H1 (cell line): ENCODE data around the gene NDUFAB1. TPM values are rescaled to one million over a fixed set of nuclear protein-coding genes. Genes with fewer than 3 reads are reported as not detected.

ENCODE experiments used
- CTCF ChIA-PET: fragments of 300-600 bp; sonication (Branson Sonifier 250); formaldehyde crosslinking; loops from one replicate; lab custom pipeline; 2021; ENCODE audit not compliant: partially characterized antibody; lab: Charles Lee
- POLR2A ChIA-PET: fragments of 300-600 bp; sonication (Branson Sonifier 250); formaldehyde crosslinking; loops from one replicate; lab custom pipeline; 2021; ENCODE audit warnings: inconsistent platforms; ENCODE audit not compliant: partially characterized antibody; lab: Charles Lee
- DNase-seq, 2 experiments: peaks; one replicate each; pipeline versions ENCODE4 v3.0.0 to v3.0.0-alpha.2; 2010 to 2022; ENCODE audit warnings: low spot score in 2 of 2, low read depth in 1 of 2, mixed read lengths in 1 of 2
- FAIRE-seq: peaks from 2 replicates; lab custom pipeline; 2011; peaks lifted over from hg19 to GRCh38; lab: Jason Lieb, UNC
- H2AFZ ChIP-seq: 2 replicates; pipeline ENCODE4 v1.8.1; 2012; ENCODE audit warnings: low read length, inconsistent platforms
- H2AK5ac ChIP-seq: 2 replicates; pipeline ENCODE4 v1.6.1; 2013; ENCODE audit warnings: low read depth, low read length
- H2BK120ac ChIP-seq: replicated peaks from 2 replicates; pipeline ENCODE3; 2013; ENCODE audit warnings: low read depth, low read length, inconsistent platforms
- H2BK12ac ChIP-seq: 2 replicates; pipeline ENCODE4 v1.6.1; 2013; ENCODE audit warnings: low read depth, low read length
- H2BK15ac ChIP-seq: 2 replicates; pipeline ENCODE4 v1.6.1; 2013; ENCODE audit warnings: low read length
- H2BK20ac ChIP-seq: 2 replicates; pipeline ENCODE4 v1.6.1; 2013; ENCODE audit warnings: low read length
- H2BK5ac ChIP-seq: 2 replicates; pipeline ENCODE4 v1.6.1; 2013; ENCODE audit warnings: low read depth, low read length
- H3K14ac ChIP-seq: 2 replicates; pipeline ENCODE4 v1.6.1; 2013; ENCODE audit warnings: inconsistent platforms; ENCODE audit not compliant: insufficient read length
- H3K18ac ChIP-seq: 2 replicates; pipeline ENCODE4 v1.6.1; 2013; ENCODE audit warnings: low read length; ENCODE audit errors: extremely low read depth
- H3K23ac ChIP-seq: 2 replicates; pipeline ENCODE4 v1.6.1; 2013; ENCODE audit warnings: inconsistent platforms; ENCODE audit not compliant: insufficient read length
- H3K23me2 ChIP-seq: 2 replicates; pipeline ENCODE4 v1.6.1; 2013; ENCODE audit warnings: low read depth, low read length
- H3K27ac ChIP-seq: 2 replicates; pipeline ENCODE4 v1.6.1; 2011; ENCODE audit warnings: low read depth, low read length, inconsistent platforms
- H3K27me3 ChIP-seq, 4 experiments: replicated peaks in 1 of 4; 1 replicate in 1 of 4; 2 replicates in 3 of 4; pipeline versions ENCODE4 v1.6.1 to v1.8.1; 2011 to 2013; ENCODE audit warnings: low read length in 3 of 4, mild to moderate bottlenecking in 3 of 4, inconsistent platforms in 2 of 4, mixed read lengths in 2 of 4, moderate library complexity in 1 of 4; ENCODE audit not compliant: control insufficient read depth in 3 of 4, insufficient read depth in 3 of 4; ENCODE audit errors: extremely low read depth in 1 of 4
- H3K36me3 ChIP-seq, 4 experiments: 2 replicates each; pipeline versions ENCODE4 v1.6.1 to v1.8.1; 2011 to 2013; ENCODE audit warnings: mild to moderate bottlenecking in 4 of 4, low read length in 3 of 4, moderate library complexity in 2 of 4, control low read depth in 1 of 4, inconsistent platforms in 1 of 4; ENCODE audit not compliant: insufficient read depth in 4 of 4, control insufficient read depth in 2 of 4
- H3K4ac ChIP-seq: replicated peaks from 2 replicates; pipeline ENCODE3; 2013; ENCODE audit warnings: low read length, low read depth, mixed read lengths, inconsistent platforms; ENCODE audit not compliant: insufficient read length
- H3K4me1 ChIP-seq, 4 experiments: replicated peaks in 1 of 4; 1 replicate in 1 of 4; 2 replicates in 3 of 4; pipeline versions ENCODE4 v1.6.1 to v1.8.1; 2011 to 2013; ENCODE audit warnings: low read length in 3 of 4, inconsistent platforms in 2 of 4, mixed read lengths in 1 of 4; ENCODE audit not compliant: insufficient read depth in 4 of 4, control insufficient read depth in 3 of 4
- H3K4me2 ChIP-seq, 2 experiments: 2 replicates each; pipeline versions ENCODE4 v1.6.1 to v1.8.1; 2011 to 2013; ENCODE audit warnings: low read depth in 2 of 2, low read length in 2 of 2, control low read depth in 1 of 2, inconsistent platforms in 1 of 2, mild to moderate bottlenecking in 1 of 2; ENCODE audit not compliant: insufficient read depth in 1 of 2
- H3K4me3 ChIP-seq, 4 experiments: fragments of 200-600, 300-600 bp in 1 of 4; sonication (generic), shearing (Covaris generic), sonication (Bioruptor Twin) in 1 of 4; 2 replicates each; pipeline versions ENCODE4 v1.5.1 to v1.8.1; 2011 to 2016; ENCODE audit warnings: low read length in 4 of 4, low read depth in 3 of 4, control low read depth in 2 of 4, inconsistent platforms in 2 of 4, mild to moderate bottlenecking in 2 of 4, mixed read lengths in 1 of 4, moderate library complexity in 1 of 4; ENCODE audit not compliant: insufficient read depth in 2 of 4; ENCODE audit errors: extremely low read depth in 1 of 4
- H3K56ac ChIP-seq: replicated peaks from 2 replicates; pipeline ENCODE3; 2013; ENCODE audit warnings: low read depth, mild to moderate bottlenecking, mixed read lengths, low read length, inconsistent platforms; ENCODE audit not compliant: insufficient read length
- H3K79me1 ChIP-seq: 2 replicates; pipeline ENCODE4 v1.6.1; 2013; ENCODE audit warnings: low read depth, low read length, control low read depth
- H3K79me2 ChIP-seq, 2 experiments: 2 replicates each; pipeline versions ENCODE4 v1.6.1 to v1.8.1; 2012 to 2013; ENCODE audit warnings: low read length in 2 of 2, mild to moderate bottlenecking in 2 of 2, inconsistent platforms in 1 of 2; ENCODE audit not compliant: insufficient read depth in 2 of 2, control insufficient read depth in 1 of 2
- H3K9ac ChIP-seq, 4 experiments: replicated peaks in 1 of 4; 1 replicate in 1 of 4; 2 replicates in 3 of 4; pipeline versions ENCODE4 v1.6.1 to v1.8.1; 2011 to 2013; ENCODE audit warnings: low read depth in 3 of 4, low read length in 3 of 4, control low read depth in 2 of 4, mild to moderate bottlenecking in 2 of 4, moderate library complexity in 2 of 4, inconsistent platforms in 1 of 4; ENCODE audit errors: extremely low read depth in 1 of 4
- H3K9me3 ChIP-seq, 2 experiments: 2 replicates each; pipeline versions ENCODE4 v1.6.1 to v1.8.1; 2012 to 2013; ENCODE audit warnings: mild to moderate bottlenecking in 2 of 2, moderate library complexity in 2 of 2, control low read depth in 1 of 2, inconsistent platforms in 1 of 2, low read depth in 1 of 2, low read length in 1 of 2, mixed read lengths in 1 of 2; ENCODE audit not compliant: insufficient read depth in 2 of 2
- H4K20me1 ChIP-seq, 2 experiments: replicated peaks in 1 of 2; 2 replicates each; pipeline versions ENCODE3 to v1.8.1; 2011 to 2013; ENCODE audit warnings: inconsistent platforms in 2 of 2, low read length in 2 of 2, mild to moderate bottlenecking in 1 of 2; ENCODE audit not compliant: insufficient read depth in 2 of 2, control insufficient read depth in 1 of 2
- H4K5ac ChIP-seq: 2 replicates; pipeline ENCODE4 v1.6.1; 2013; ENCODE audit warnings: low read length, low read depth, mixed read lengths, inconsistent platforms; ENCODE audit not compliant: insufficient read length
- H4K8ac ChIP-seq: 2 replicates; pipeline ENCODE4 v1.8.0; 2013; ENCODE audit warnings: mild to moderate bottlenecking, moderate library complexity, low read length, inconsistent platforms; ENCODE audit not compliant: insufficient read depth; ENCODE audit errors: extremely low read depth
- H4K91ac ChIP-seq: replicated peaks from 2 replicates; pipeline ENCODE3; 2013; ENCODE audit warnings: low read length, mixed read lengths, inconsistent platforms; ENCODE audit not compliant: insufficient read length
- ATF2 ChIP-seq: IDR thresholded peaks from 2 replicates; pipeline ENCODE4 v1.6.1; 2012; ENCODE audit warnings: low read length, inconsistent platforms
- BCL11A ChIP-seq, 2 experiments: IDR thresholded peaks; one replicate each; pipeline ENCODE4 v1.6.1; 2011; ENCODE audit warnings: low read depth in 2 of 2, low read length in 2 of 2, mild to moderate bottlenecking in 2 of 2
- BRCA1 ChIP-seq: IDR thresholded peaks from 2 replicates; pipeline ENCODE4 v1.6.1; 2012; ENCODE audit warnings: low read depth, low read length, improper control_type of control experiment
- CBX8 ChIP-seq: fragments of 300-800, 300-1000 bp; sonication (generic); IDR thresholded peaks from 2 replicates; pipeline ENCODE4 v1.7.1; 2016; ENCODE audit warnings: low read depth, low read length, borderline replicate concordance
- FOSL1 ChIP-seq: IDR thresholded peaks from 2 replicates; pipeline ENCODE4 v1.6.1; 2011; ENCODE audit warnings: mild to moderate bottlenecking, low read depth, low read length, moderate library complexity; ENCODE audit not compliant: insufficient read depth
- GTF2F1 ChIP-seq: IDR thresholded peaks from 2 replicates; pipeline ENCODE4 v1.6.1; 2012; ENCODE audit warnings: low read depth, low read length, improper control_type of control experiment, borderline replicate concordance
- JUND ChIP-seq: IDR thresholded peaks from 2 replicates; pipeline ENCODE4 v1.6.1; 2011; ENCODE audit warnings: mild to moderate bottlenecking, improper control_type of control experiment, low read length
- POU5F1 ChIP-seq: IDR thresholded peaks from 2 replicates; pipeline ENCODE4 v1.6.1; 2011; ENCODE audit warnings: low read depth, mild to moderate bottlenecking, low read length, moderate library complexity
- RNF2 ChIP-seq: fragments of 200-900, 300-1000 bp; sonication (generic); IDR thresholded peaks from 2 replicates; pipeline ENCODE4 v1.7.1; 2016; ENCODE audit warnings: borderline replicate concordance, low read depth, mild to moderate bottlenecking, antibody characterized with exemption, low read length; ENCODE audit not compliant: poor library complexity, severe bottlenecking; ENCODE audit errors: missing control alignments
- SAP30 ChIP-seq: fragments of 300-600 bp; sonication (generic); IDR thresholded peaks from 2 replicates; pipeline ENCODE4 v1.7.1; 2012; ENCODE audit warnings: low read length, moderate library complexity, mild to moderate bottlenecking, inconsistent platforms; ENCODE audit not compliant: insufficient read depth, insufficient replicate concordance
- WGBS, 2 experiments: shearing (Covaris generic) in 1 of 2; methylation state at CpG; one replicate each; pipeline versions ENCODE4 v1.1.6 to v1.1.7; 2013 to 2015; ENCODE audit warnings: low lambda C conversion rate in 2 of 2, mixed read lengths in 2 of 2, inconsistent platforms in 1 of 2, low coverage in 1 of 2, missing lambda C conversion rate in 1 of 2; ENCODE audit not compliant: insufficient replicate concordance in 2 of 2, insufficient coverage in 1 of 2, insufficient read length in 1 of 2; ENCODE audit errors: extremely low coverage in 1 of 2, missing lambda C conversion rate in 1 of 2; 5-methylcytosine and 5-hydroxymethylcytosine counted together
- polyA plus RNA-seq, 7 experiments: library from polyadenylated mRNA; depleted of rRNA in 3 of 7; stranded (reverse) in 5 of 7; unstranded in 2 of 7; fragments of >200 nt in 5 of 7; fragments of 200-250 nt in 2 of 7; gene quantifications; 1 replicate in 5 of 7; 2 replicates in 1 of 7; 4 replicates in 1 of 7; pipeline versions ENCODE4 v1.2.1 to v1.2.3, GENCODE V29; 2011 to 2013; ENCODE audit warnings: missing spikeins in 2 of 7, mixed read lengths in 2 of 7
- total RNA-seq: library from RNA; stranded (reverse); fragmentation: NEBNext Ultra II Directional; extraction: Animal tissue kit (Norgen Biotek cat#: 25700); gene quantifications from 2 replicates; pipeline ENCODE4 v1.2.1, GENCODE V29; 2021

NDUFAB1 gene
- total and polyA plus RNA-seq, 2 of the 8 experiments (the other 6 are each of a cell fraction or from before 2014, with no cell fraction given): 135 to 294 TPM

GRCh38 chr16:23607726-23608125 lies 11.6 kb upstream of the NDUFAB1 start:
- Histone ChIP-seq H3K79me1 (no peaks in the 10 kb centered on the region), H4K91ac (no peak overlapping the region), H2BK120ac (no peak overlapping the region), H3K56ac (no peak overlapping the region), H3K9me3 (no peaks in the 10 kb centered on the region), H3K4me1 (no peaks in the 10 kb centered on the region), H3K14ac (no peak overlapping the region), H3K9ac (no peak overlapping the region), H3K4me3 (no peak overlapping the region), H3K79me2 (no peaks in the 10 kb centered on the region), H3K18ac (no peak overlapping the region), H4K5ac (no peak overlapping the region), H3K27me3 (no peaks in the 10 kb centered on the region), H3K36me3 (peaks cover 6 to 56% (median 16%) of the 10 kb centered on the region in 4 experiments; a peak in 6 of 8 replicates), H3K27ac (no peak overlapping the region), H2BK5ac (no peak overlapping the region), H4K8ac (no peak overlapping the region), H3K23me2 (no peaks in the 10 kb centered on the region), H2BK15ac (no peak overlapping the region), H2BK20ac (no peak overlapping the region), H2BK12ac (no peak overlapping the region), H3K4me2 (no peak overlapping the region), H2AK5ac (no peak overlapping the region), H2AFZ (no peak overlapping the region), H3K4ac (no peak overlapping the region), H3K23ac (no peak overlapping the region), H4K20me1 (peaks cover 0 to 2% of the 10 kb centered on the region in 2 experiments)
- WGBS, 2 experiments: 87% methylated on average over 6 of the region's 6 CpGs; no CpG with 5 or more reads in 1 of the 2 experiments
- FAIRE-seq (no peak), DNase-seq (no peak)
- TF ChIP-seq FOSL1 (no peak), GTF2F1 (no peak), ATF2 (no peak), JUND (no peak), BCL11A (IDR thresholded peaks at IDR 0.05; ENCODE audit: low read depth in 2 of 2, low read length in 2 of 2) (no peak), POU5F1 (no peak), RNF2 (no peak), BRCA1 (no peak), SAP30 (no peak), CBX8 (no peak)
- ChIA-PET CTCF (no interaction called here), POLR2A (no interaction called here)
